Parathyroid adenoma (tissue), 2 donors: Measurements from ENCODE around the gene GDF10.

Experiments used
- H2AFZ ChIP-seq: fragments of 300-600 bp; sonication (generic); one replicate; pipeline ENCODE4 v1.7.0; 2017; ENCODE audit warnings: antibody characterized with exemption, mild to moderate bottlenecking
- H3K27ac ChIP-seq: fragments of 300-600 bp; sonication (generic); one replicate; pipeline ENCODE4 v1.7.0; 2017
- H3K27me3 ChIP-seq: fragments of 300-600 bp; sonication (generic); one replicate; pipeline ENCODE4 v1.7.0; 2017; ENCODE audit warnings: low read length; ENCODE audit not compliant: control insufficient read depth, insufficient read depth
- H3K36me3 ChIP-seq: fragments of 300-600 bp; sonication (generic); one replicate; pipeline ENCODE4 v1.7.0; 2017; ENCODE audit warnings: low read length; ENCODE audit not compliant: control insufficient read depth, insufficient read depth
- H3K4me1 ChIP-seq: fragments of 300-600 bp; sonication (generic); one replicate; pipeline ENCODE4 v1.7.0; 2017; ENCODE audit warnings: control low read depth
- H3K4me2 ChIP-seq: fragments of 300-600 bp; sonication (generic); one replicate; pipeline ENCODE4 v1.7.0; 2017; ENCODE audit warnings: low read length
- H3K4me3 ChIP-seq: fragments of 300-600 bp; sonication (generic); one replicate; pipeline ENCODE4 v1.7.0; 2017; ENCODE audit warnings: low read depth, low read length
- H3K79me2 ChIP-seq: fragments of 300-600 bp; sonication (generic); one replicate; pipeline ENCODE4 v1.7.0; 2017; ENCODE audit warnings: control low read depth
- H3K9ac ChIP-seq: fragments of 300-600 bp; sonication (generic); one replicate; pipeline ENCODE4 v1.7.0; 2017; ENCODE audit warnings: mild to moderate bottlenecking
- H3K9me3 ChIP-seq: fragments of 300-600 bp; sonication (generic); one replicate; pipeline ENCODE4 v1.7.0; 2017; ENCODE audit warnings: low read length; ENCODE audit not compliant: control insufficient read depth
- CTCF ChIP-seq: fragments of 300-600 bp; sonication (generic); IDR thresholded peaks from one replicate; pipeline ENCODE4 v1.7.0; 2017; ENCODE audit warnings: antibody characterized with exemption, mild to moderate bottlenecking
- donor health status: primary hyperparathyroidism.

GDF10 gene

DNA sequence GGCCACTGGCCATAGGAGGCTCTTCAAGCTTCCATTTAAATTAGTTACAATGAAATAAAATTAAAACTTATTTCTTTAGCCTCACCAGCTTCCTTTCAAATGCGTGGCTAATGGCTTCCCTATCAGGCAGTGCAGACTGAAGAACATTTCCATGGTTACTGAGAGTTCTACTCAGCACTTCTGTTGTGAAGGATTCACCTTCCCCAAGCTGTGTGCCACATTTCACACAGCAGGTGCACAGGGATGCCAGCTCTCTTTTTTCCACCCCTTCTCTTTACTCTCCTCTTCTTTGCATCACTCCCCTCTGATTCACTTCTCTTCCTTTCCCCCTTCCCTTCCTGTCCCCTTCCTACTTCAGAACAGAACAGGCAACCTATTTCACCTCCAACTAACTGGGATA lies 23.1 kb downstream of the GDF10 start:
- Histone ChIP-seq H3K4me2 (no peak overlapping the region), H3K9ac (no peak overlapping the region), H3K79me2 (no peaks in the 10 kb centered on the region), H3K27ac (no peak overlapping the region), H3K27me3 (no peaks in the 10 kb centered on the region), H3K36me3 (no peaks in the 10 kb centered on the region), H3K9me3 (no peaks in the 10 kb centered on the region), H3K4me1 (no peaks in the 10 kb centered on the region), H2AFZ (no peak overlapping the region), H3K4me3 (no peak overlapping the region)
- TF ChIP-seq CTCF: no peak

DNA sequence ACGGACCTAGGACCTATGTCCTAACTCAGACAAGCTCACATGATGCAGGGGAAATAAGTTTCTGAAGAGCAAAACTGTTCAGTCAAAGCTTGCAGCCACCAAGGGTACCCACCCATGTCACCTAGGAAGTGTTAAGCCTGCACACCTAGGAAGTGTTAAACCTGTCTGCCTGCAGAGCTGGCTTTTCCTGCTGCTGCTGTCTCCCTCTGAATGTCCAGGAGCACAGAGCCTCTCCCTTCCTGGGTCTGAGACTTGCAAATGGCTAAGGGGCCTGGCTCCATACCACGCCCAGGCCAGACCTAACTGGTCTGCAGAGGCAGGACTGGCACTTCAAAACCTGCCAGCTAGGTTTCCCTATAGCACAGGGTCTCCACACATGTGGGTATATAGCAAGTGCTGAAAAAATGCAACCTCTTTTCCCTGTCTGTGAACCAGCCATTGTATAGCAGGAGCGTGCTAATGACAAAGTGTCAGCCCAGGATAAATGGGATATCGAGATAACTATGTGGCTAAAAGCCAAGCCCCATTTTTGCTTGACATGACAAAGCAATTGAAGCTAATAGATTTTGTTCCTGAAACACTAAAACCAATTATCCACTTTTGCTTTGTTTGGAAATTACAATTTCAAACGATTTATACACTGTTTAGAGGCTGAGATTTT lies 23.8 kb downstream of the GDF10 start:
- Histone ChIP-seq H3K4me3 (no peak overlapping the region), H3K27ac (no peak overlapping the region), H3K27me3 (no peaks in the 10 kb centered on the region), H3K9me3 (no peaks in the 10 kb centered on the region), H3K79me2 (no peaks in the 10 kb centered on the region), H3K4me2 (no peak overlapping the region), H3K9ac (no peak overlapping the region), H2AFZ (no peak overlapping the region), H3K4me1 (no peaks in the 10 kb centered on the region), H3K36me3 (no peaks in the 10 kb centered on the region)
- no peak for TF ChIP-seq CTCF

DNA sequence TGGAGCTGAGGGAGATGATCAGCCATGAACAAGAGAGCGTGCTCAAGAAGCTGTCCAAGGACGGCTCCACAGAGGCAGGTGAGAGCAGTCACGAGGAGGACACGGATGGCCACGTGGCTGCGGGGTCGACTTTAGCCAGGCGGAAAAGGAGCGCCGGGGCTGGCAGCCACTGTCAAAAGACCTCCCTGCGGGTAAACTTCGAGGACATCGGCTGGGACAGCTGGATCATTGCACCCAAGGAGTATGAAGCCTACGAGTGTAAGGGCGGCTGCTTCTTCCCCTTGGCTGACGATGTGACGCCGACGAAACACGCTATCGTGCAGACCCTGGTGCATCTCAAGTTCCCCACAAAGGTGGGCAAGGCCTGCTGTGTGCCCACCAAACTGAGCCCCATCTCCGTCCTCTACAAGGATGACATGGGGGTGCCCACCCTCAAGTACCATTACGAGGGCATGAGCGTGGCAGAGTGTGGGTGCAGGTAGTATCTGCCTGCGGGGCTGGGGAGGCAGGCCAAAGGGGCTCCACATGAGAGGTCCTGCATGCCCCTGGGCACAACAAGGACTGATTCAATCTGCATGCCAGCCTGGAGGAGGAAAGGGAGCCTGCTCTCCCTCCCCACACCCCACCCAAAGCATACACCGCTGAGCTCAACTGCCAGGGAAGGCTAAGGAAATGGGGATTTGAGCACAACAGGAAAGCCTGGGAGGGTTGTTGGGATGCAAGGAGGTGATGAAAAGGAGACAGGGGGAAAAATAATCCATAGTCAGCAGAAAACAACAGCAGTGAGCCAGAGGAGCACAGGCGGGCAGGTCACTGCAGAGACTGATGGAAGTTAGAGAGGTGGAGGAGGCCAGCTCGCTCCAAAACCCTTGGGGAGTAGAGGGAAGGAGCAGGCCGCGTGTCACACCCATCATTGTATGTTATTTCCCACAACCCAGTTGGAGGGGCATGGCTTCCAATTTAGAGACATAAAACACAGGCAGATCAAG lies 25.6 kb downstream of the GDF10 start:
- H3K4me2 ChIP-seq: no peak overlapping the region
- no peak overlapping the region for H3K27ac ChIP-seq
- no peaks in the 10 kb centered on the region for H3K9me3 ChIP-seq
- no peak for TF ChIP-seq CTCF
- no peaks in the 10 kb centered on the region for H3K27me3 ChIP-seq
- no peaks in the 10 kb centered on the region for H3K79me2 ChIP-seq
- no peak overlapping the region for H3K9ac ChIP-seq
- no peak overlapping the region for H3K4me3 ChIP-seq
- H2AFZ ChIP-seq: no peak overlapping the region
- no peaks in the 10 kb centered on the region for H3K36me3 ChIP-seq
- no peaks in the 10 kb centered on the region for H3K4me1 ChIP-seq

- no peak overlapping the region for H3K4me3 ChIP-seq
- no peaks in the 10 kb centered on the region for H3K36me3 ChIP-seq
- H3K27ac ChIP-seq: no peak overlapping the region
- no peak overlapping the region for H3K9ac ChIP-seq
- H3K9me3 ChIP-seq: no peaks in the 10 kb centered on the region
- H3K27me3 ChIP-seq: no peaks in the 10 kb centered on the region
- no peaks in the 10 kb centered on the region for H3K4me1 ChIP-seq
- H3K4me2 ChIP-seq: no peak overlapping the region
- no peaks in the 10 kb centered on the region for H3K79me2 ChIP-seq
- no peak overlapping the region for H2AFZ ChIP-seq
- TF ChIP-seq CTCF: no peak
These were observed 26.4 kb downstream of the GDF10 start for GRCh38 chr10:47326306-47326926.
